A549 (cell line): ENCODE results near the gene AP5S1. TPM values are rescaled to one million over a fixed set of nuclear protein-coding genes. Genes with fewer than 3 reads are reported as not detected.

Source experiments
- ATAC-seq, 2 experiments: fragments of 200-7000 bp in 1 of 2; fragments of >200 bp in 1 of 2; cut with Nextera tagmentation in 1 of 2; cut with Tn5 transposase in 1 of 2; 3 replicates each; pipeline versions ENCODE4 v1.8.0 to v1.9.1; 2018 to 2020; ENCODE audit warnings: mild to moderate bottlenecking in 1 of 2, moderate library complexity in 1 of 2
- CTCF ChIA-PET: fragments of 300-600 bp; sonication (Branson Sonifier 250); formaldehyde crosslinking; extraction: SDS; loops from one replicate; lab custom pipeline; 2021; ENCODE audit warnings: antibody characterized with exemption, inconsistent platforms; lab: Yijun Ruan, JAX
- POLR2A ChIA-PET: fragments of 350-600 bp; formaldehyde crosslinking; extraction: SDS; loops from one replicate; lab custom pipeline; 2021; ENCODE audit warnings: antibody characterized with exemption, inconsistent platforms; lab: Yijun Ruan, JAX
- DNase-seq, 2 experiments: peaks; one replicate each; pipeline versions ENCODE4 v3.0.0 to v3.0.0-alpha.2; 2011 to 2016; ENCODE audit warnings: low read depth in 1 of 2, low spot score in 1 of 2
- FAIRE-seq: peaks from 2 replicates; lab custom pipeline; 2011; peaks lifted over from hg19 to GRCh38; lab: Jason Lieb, UNC
- H3K27ac ChIP-seq, 2 experiments: fragments of >200 bp; sonication (Bioruptor Twin); formaldehyde crosslinking; 3 replicates each; pipeline ENCODE4 v1.5.1; 2016 to 2017
- H3K4me1 ChIP-seq: fragments of >200 bp; sonication (Bioruptor Twin); formaldehyde crosslinking; 3 replicates; pipeline ENCODE4 v1.6.1; 2016
- H3K4me2 ChIP-seq: fragments of >200 bp; sonication (Bioruptor Twin); formaldehyde crosslinking; 3 replicates; pipeline ENCODE4 v1.6.1; 2016
- H3K4me3 ChIP-seq: fragments of >200 bp; sonication (Bioruptor Twin); formaldehyde crosslinking; 3 replicates; pipeline ENCODE4 v1.5.1; 2016
- H3K9me3 ChIP-seq: fragments of >200 bp; sonication (Bioruptor Twin); formaldehyde crosslinking; 3 replicates; pipeline ENCODE4 v1.6.1; 2016
- CBX8 ChIP-seq: fragments of 200-600 bp; sonication (generic); IDR thresholded peaks from 2 replicates; pipeline ENCODE4 v1.6.1; 2016
- CEBPB ChIP-seq, 2 experiments: fragments of >200 bp in 1 of 2; sonication (Bioruptor Twin) in 1 of 2; formaldehyde crosslinking in 1 of 2; IDR thresholded peaks; 2 replicates each; pipeline ENCODE4 v1.6.1; 2012 to 2016
- CHD2 ChIP-seq: fragments of 150-350 bp; IDR thresholded peaks from 2 replicates; pipeline ENCODE4 v1.6.1; 2014; ENCODE audit warnings: low read length; ENCODE audit not compliant: partially characterized antibody
- CHD4 ChIP-seq: fragments of 200-600 bp; sonication (generic); IDR thresholded peaks from 2 replicates; pipeline ENCODE4 v1.6.1; 2016; ENCODE audit warnings: antibody characterized with exemption, mild to moderate bottlenecking, borderline replicate concordance
- EHMT2 ChIP-seq: fragments of 200-600 bp; sonication (generic); IDR thresholded peaks from 2 replicates; pipeline ENCODE4 v1.6.1; 2016; ENCODE audit warnings: antibody characterized with exemption, low read depth, mild to moderate bottlenecking, moderate library complexity
- HDAC2 ChIP-seq: fragments of 200-600 bp; sonication (generic); IDR thresholded peaks from 2 replicates; pipeline ENCODE4 v1.6.1; 2016
- HOXB5 ChIP-seq: fragments of 250-450 bp; sonication (Bioruptor Pico); IDR thresholded peaks from 2 replicates; pipeline ENCODE4 v1.5.0; 2020; ENCODE audit warnings: mild to moderate bottlenecking, moderate library complexity
- JUN ChIP-seq, 2 experiments: fragments of >200 bp; sonication (Bioruptor Twin); formaldehyde crosslinking; IDR thresholded peaks; 2 replicates in 1 of 2; 3 replicates in 1 of 2; pipeline ENCODE4 v1.6.1; 2016 to 2017
- JUNB ChIP-seq: fragments of >200 bp; sonication (Bioruptor Twin); formaldehyde crosslinking; IDR thresholded peaks from 2 replicates; pipeline ENCODE4 v1.6.1; 2016
- KDM1A ChIP-seq: fragments of 200-600 bp; sonication (generic); IDR thresholded peaks from 2 replicates; pipeline ENCODE4 v1.6.1; 2016; ENCODE audit warnings: low read depth, mild to moderate bottlenecking
- MAZ ChIP-seq: fragments of 150-350 bp; IDR thresholded peaks from 2 replicates; pipeline ENCODE4 v1.6.1; 2014; ENCODE audit warnings: antibody characterized with exemption, low read depth, low read length, borderline replicate concordance
- NR3C1 ChIP-seq: fragments of >200 bp; sonication (Bioruptor Twin); formaldehyde crosslinking; IDR thresholded peaks from 3 replicates; pipeline ENCODE4 v1.6.1; 2017
- POLR2A ChIP-seq: IDR thresholded peaks from 2 replicates; pipeline ENCODE4 v1.6.1; 2012; ENCODE audit warnings: mild to moderate bottlenecking, low read length
- RAD21 ChIP-seq, 2 experiments: fragments of >200 bp in 1 of 2; sonication (Bioruptor Twin) in 1 of 2; formaldehyde crosslinking in 1 of 2; IDR thresholded peaks in 1 of 2; conservative IDR thresholded peaks in 1 of 2; 2 replicates in 1 of 2; 3 replicates in 1 of 2; pipeline ENCODE4 v1.6.1; 2012 to 2018; ENCODE audit warnings: inconsistent platforms in 1 of 2
- RCOR1 ChIP-seq: fragments of 150-350 bp; IDR thresholded peaks from 2 replicates; pipeline ENCODE4 v1.6.1; 2014; ENCODE audit warnings: antibody characterized with exemption, low read length, low read depth
- TFCP2L1 ChIP-seq: fragments of 250-450 bp; sonication (Bioruptor Pico); IDR thresholded peaks from 2 replicates; pipeline ENCODE4 v1.5.0; 2021; ENCODE audit warnings: mild to moderate bottlenecking
- ZFP36 ChIP-seq: fragments of 450-650 bp; IDR thresholded peaks from 2 replicates; pipeline ENCODE4 v1.6.1; 2014; ENCODE audit warnings: borderline replicate concordance; ENCODE audit not compliant: partially characterized antibody
- WGBS: methylation state at CpG from one replicate; pipeline ENCODE4 v1.1.6; 2017; ENCODE audit errors: missing lambda C conversion rate; 5-methylcytosine and 5-hydroxymethylcytosine counted together
- polyA plus RNA-seq, 4 experiments: library from polyadenylated mRNA; depleted of rRNA in 3 of 4; stranded (reverse); fragments of >200 nt; fragmentation: RNase III in 1 of 4; extraction: RNeasy Plus Mini Kit Qiagen cat#74134 plus additional on column Dnase treatment in 1 of 4; gene quantifications; 2 replicates in 3 of 4; 3 replicates in 1 of 4; pipeline ENCODE4 v1.2.3, GENCODE V29; 2011 to 2017
- TF ChIP-seq, protein P1 (sequence below): fragments of >200 bp; sonication (Bioruptor Twin); formaldehyde crosslinking; IDR thresholded peaks from 3 replicates; pipeline ENCODE4 v1.5.1; 2016
- TF ChIP-seq, protein P2 (sequence below): fragments of 250-450 bp; sonication (Bioruptor Pico); IDR thresholded peaks from 2 replicates; pipeline ENCODE4 v1.5.0; 2020; ENCODE audit warnings: low read depth, mild to moderate bottlenecking, moderate library complexity
- TF ChIP-seq, protein P3 (sequence below): IDR thresholded peaks from 2 replicates; pipeline ENCODE4 v1.6.1; 2012
- TF ChIP-seq, protein P4 (sequence below): fragments of 200-600 bp; sonication (generic); IDR thresholded peaks from 2 replicates; pipeline ENCODE4 v1.6.1; 2016; ENCODE audit warnings: antibody characterized with exemption, mild to moderate bottlenecking, moderate library complexity
- TF ChIP-seq, protein P5 (sequence below): IDR thresholded peaks from 2 replicates; pipeline ENCODE4 v1.6.1; 2012; ENCODE audit warnings: low read depth, borderline replicate concordance
- TF ChIP-seq, protein P6 (sequence below): IDR thresholded peaks from 2 replicates; pipeline ENCODE4 v1.6.1; 2012

The AP5S1 gene
- polyA plus RNA-seq, 2 of the 4 experiments (the other 2 are of a cell fraction) = 10.2 to 19.9 TPM

DNA sequence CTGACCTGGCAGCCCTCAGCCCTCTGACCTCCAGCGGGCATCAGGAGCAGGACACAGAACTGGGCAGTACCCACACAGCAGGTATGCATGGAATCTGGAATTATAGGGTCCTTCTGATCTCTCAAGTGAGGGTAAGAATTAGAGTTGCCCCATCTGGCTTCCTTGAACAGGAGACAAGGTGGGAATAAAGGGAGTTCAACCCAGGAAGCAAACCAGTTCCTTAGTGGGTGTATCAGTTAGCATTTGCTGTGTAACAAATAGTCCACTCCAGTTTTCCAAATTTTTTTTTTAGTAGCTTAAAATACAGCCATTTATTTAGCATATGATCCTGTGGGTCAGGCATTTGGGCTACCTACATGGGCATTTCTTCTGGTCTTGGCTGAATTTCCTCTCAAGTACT, 42.0 kb downstream of the AP5S1 start:
- ATAC-seq = no peak
- Histone ChIP-seq H3K4me2 (no peak overlapping the region), H3K27ac (no peak overlapping the region), H3K4me3 (no peak overlapping the region), H3K4me1 (no peaks in the 10 kb centered on the region), H3K9me3 (peaks cover 6% of the 10 kb centered on the region)
- no peak for DNase-seq
- no peak for FAIRE-seq
- 83% methylated on average over 1 of the region's 1 CpG for WGBS
- ChIA-PET POLR2A (no interaction called here), CTCF (interaction anchor here (0.6 to 3.9 kb wide), 8 partner anchors 10 to 230 kb away, joined by 3 to 12 read pairs (median 3); partner anchors contain the start of gene CENPB)
- TF ChIP-seq KDM1A (peak; percentile 88; the same call in 1 of the 2 replicates), HDAC2 (peak; percentile 73; the same call in 1 of the 2 replicates), RCOR1 (0 out of 2 replicates have a peak, but pooled peaks have one; percentile 6), CHD4 (peak; percentile 88), ZFP36 (no peak)
- TF ChIP-seq, protein P1, sequence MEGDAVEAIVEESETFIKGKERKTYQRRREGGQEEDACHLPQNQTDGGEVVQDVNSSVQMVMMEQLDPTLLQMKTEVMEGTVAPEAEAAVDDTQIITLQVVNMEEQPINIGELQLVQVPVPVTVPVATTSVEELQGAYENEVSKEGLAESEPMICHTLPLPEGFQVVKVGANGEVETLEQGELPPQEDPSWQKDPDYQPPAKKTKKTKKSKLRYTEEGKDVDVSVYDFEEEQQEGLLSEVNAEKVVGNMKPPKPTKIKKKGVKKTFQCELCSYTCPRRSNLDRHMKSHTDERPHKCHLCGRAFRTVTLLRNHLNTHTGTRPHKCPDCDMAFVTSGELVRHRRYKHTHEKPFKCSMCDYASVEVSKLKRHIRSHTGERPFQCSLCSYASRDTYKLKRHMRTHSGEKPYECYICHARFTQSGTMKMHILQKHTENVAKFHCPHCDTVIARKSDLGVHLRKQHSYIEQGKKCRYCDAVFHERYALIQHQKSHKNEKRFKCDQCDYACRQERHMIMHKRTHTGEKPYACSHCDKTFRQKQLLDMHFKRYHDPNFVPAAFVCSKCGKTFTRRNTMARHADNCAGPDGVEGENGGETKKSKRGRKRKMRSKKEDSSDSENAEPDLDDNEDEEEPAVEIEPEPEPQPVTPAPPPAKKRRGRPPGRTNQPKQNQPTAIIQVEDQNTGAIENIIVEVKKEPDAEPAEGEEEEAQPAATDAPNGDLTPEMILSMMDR = no peak

DNA sequence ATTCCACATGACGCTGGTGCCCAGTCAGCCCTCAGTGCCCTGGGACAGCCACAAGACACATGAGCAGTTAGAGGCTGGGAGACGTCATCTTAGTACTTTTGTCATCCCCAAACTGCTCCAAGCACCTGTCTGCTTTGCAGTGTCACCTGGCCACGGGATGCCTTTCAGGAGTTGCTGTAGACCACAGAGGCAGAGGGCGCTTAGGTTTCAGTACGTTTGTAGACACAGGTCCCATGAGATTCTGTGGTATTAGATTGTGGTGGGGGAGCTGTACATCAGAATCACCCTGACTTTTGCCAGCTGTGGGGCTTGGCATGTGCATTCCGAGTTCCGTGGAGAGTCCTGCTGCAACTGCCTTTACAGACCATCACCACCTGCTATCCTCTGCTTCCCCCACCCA, 43.0 kb downstream of the AP5S1 start:
- no peak overlapping the region for H3K27ac ChIP-seq
- WGBS = 94% methylated on average over 7 of the region's 7 CpGs
- FAIRE-seq (no peak), ATAC-seq (no peak), DNase-seq (no peak)
- no peak overlapping the region for H3K4me2 ChIP-seq
- H3K9me3 ChIP-seq = peaks cover 6% of the 10 kb centered on the region
- TF ChIP-seq EHMT2 = no peak
- no peak for TF ChIP-seq CEBPB (IDR thresholded peaks at IDR 0.05)
- TF ChIP-seq HOXB5 (CRISPR knock-in tag) = no peak
- ChIA-PET CTCF (interaction anchor here (3.9 to 9.5 kb wide), 2 partner anchors 8 to 76 kb away, joined by 12 to 95 read pairs; partner anchors contain the start of gene CENPB), POLR2A (no interaction called here)
- no peaks in the 10 kb centered on the region for H3K4me1 ChIP-seq
- no peak overlapping the region for H3K4me3 ChIP-seq

DNA sequence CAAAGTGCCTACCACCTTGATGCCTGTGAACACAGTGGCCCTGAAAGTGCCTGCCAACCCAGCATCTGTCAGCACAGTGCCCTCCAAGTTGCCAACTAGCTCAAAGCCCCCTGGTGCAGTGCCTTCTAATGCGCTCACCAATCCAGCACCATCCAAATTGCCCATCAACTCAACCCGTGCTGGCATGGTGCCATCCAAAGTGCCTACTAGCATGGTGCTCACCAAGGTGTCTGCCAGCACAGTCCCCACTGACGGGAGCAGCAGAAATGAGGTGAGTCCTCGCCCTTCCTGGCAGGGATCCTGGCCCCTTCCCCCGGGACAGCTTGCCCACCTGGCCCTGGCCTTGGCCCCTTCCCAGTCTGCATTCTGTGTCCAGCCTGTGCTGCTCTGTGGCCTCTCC, 44.2 kb downstream of the AP5S1 start:
- DNase-seq (no peak), ATAC-seq (no peak), FAIRE-seq (no peak)
- Histone ChIP-seq H3K4me1 (no peaks in the 10 kb centered on the region), H3K4me3 (no peak overlapping the region), H3K27ac (no peak overlapping the region), H3K9me3 (peaks cover 6% of the 10 kb centered on the region), H3K4me2 (no peak overlapping the region)
- WGBS = 89% methylated on average over 5 of the region's 5 CpGs
- POLR2A ChIA-PET = no interaction called here
- CTCF ChIA-PET = interaction anchor here (0.7 to 9.5 kb wide), 5 partner anchors 9 to 115 kb away, joined by 3 to 95 read pairs (median 3); no protein-coding TSS in a partner anchor
- TF ChIP-seq, protein P2, sequence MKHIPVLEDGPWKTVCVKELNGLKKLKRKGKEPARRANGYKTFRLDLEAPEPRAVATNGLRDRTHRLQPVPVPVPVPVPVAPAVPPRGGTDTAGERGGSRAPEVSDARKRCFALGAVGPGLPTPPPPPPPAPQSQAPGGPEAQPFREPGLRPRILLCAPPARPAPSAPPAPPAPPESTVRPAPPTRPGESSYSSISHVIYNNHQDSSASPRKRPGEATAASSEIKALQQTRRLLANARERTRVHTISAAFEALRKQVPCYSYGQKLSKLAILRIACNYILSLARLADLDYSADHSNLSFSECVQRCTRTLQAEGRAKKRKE (CRISPR knock-in tag) = no peak
- TF ChIP-seq ZFP36 = no peak
- no peak for TF ChIP-seq JUN (IDR thresholded peaks at IDR 0.05)
- TF ChIP-seq POLR2A = no peak
- TF ChIP-seq RAD21 (conservative IDR thresholded peaks at IDR 0.05 in 1 of 2, IDR thresholded peaks at IDR 0.05 in 1 of 2) = no peak
- TF ChIP-seq TFCP2L1 (CRISPR knock-in tag) = no peak
- no peak for TF ChIP-seq NR3C1
- no peak for TF ChIP-seq JUNB
- no peak for TF ChIP-seq CEBPB (IDR thresholded peaks at IDR 0.05)
- TF ChIP-seq, protein P3, sequence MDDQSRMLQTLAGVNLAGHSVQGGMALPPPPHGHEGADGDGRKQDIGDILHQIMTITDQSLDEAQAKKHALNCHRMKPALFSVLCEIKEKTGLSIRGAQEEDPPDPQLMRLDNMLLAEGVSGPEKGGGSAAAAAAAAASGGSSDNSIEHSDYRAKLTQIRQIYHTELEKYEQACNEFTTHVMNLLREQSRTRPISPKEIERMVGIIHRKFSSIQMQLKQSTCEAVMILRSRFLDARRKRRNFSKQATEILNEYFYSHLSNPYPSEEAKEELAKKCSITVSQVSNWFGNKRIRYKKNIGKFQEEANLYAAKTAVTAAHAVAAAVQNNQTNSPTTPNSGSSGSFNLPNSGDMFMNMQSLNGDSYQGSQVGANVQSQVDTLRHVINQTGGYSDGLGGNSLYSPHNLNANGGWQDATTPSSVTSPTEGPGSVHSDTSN = no peak
- TF ChIP-seq, protein P4, sequence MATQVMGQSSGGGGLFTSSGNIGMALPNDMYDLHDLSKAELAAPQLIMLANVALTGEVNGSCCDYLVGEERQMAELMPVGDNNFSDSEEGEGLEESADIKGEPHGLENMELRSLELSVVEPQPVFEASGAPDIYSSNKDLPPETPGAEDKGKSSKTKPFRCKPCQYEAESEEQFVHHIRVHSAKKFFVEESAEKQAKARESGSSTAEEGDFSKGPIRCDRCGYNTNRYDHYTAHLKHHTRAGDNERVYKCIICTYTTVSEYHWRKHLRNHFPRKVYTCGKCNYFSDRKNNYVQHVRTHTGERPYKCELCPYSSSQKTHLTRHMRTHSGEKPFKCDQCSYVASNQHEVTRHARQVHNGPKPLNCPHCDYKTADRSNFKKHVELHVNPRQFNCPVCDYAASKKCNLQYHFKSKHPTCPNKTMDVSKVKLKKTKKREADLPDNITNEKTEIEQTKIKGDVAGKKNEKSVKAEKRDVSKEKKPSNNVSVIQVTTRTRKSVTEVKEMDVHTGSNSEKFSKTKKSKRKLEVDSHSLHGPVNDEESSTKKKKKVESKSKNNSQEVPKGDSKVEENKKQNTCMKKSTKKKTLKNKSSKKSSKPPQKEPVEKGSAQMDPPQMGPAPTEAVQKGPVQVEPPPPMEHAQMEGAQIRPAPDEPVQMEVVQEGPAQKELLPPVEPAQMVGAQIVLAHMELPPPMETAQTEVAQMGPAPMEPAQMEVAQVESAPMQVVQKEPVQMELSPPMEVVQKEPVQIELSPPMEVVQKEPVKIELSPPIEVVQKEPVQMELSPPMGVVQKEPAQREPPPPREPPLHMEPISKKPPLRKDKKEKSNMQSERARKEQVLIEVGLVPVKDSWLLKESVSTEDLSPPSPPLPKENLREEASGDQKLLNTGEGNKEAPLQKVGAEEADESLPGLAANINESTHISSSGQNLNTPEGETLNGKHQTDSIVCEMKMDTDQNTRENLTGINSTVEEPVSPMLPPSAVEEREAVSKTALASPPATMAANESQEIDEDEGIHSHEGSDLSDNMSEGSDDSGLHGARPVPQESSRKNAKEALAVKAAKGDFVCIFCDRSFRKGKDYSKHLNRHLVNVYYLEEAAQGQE = no peak
- TF ChIP-seq CHD2 = no peak
- TF ChIP-seq MAZ = no peak
- TF ChIP-seq, protein P1 = no peak
- TF ChIP-seq, protein P5, sequence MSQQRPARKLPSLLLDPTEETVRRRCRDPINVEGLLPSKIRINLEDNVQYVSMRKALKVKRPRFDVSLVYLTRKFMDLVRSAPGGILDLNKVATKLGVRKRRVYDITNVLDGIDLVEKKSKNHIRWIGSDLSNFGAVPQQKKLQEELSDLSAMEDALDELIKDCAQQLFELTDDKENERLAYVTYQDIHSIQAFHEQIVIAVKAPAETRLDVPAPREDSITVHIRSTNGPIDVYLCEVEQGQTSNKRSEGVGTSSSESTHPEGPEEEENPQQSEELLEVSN = no peak
- TF ChIP-seq, protein P6, sequence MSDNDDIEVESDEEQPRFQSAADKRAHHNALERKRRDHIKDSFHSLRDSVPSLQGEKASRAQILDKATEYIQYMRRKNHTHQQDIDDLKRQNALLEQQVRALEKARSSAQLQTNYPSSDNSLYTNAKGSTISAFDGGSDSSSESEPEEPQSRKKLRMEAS = no peak
- no peak for TF ChIP-seq CBX8
